SK-N-SH (cell line): ENCODE data around the gene FMN2. TPM values are rescaled to one million over a fixed set of nuclear protein-coding genes. Genes with fewer than 3 reads are reported as not detected.

Experiments used
- CTCF ChIA-PET: fragments of 300-600, 350-600 bp; formaldehyde crosslinking; extraction: SDS; loops from one replicate; lab custom pipeline; 2021; lab: Yijun Ruan, JAX
- POLR2A ChIA-PET: fragments of 350-600 bp; sonication (Branson Sonifier 250); formaldehyde crosslinking; extraction: SDS; loops from one replicate; lab custom pipeline; 2020; ENCODE audit warnings: antibody characterized with exemption, inconsistent platforms; lab: Yijun Ruan, JAX
- DNase-seq: peaks from one replicate; pipeline ENCODE4 v3.0.0; 2012
- H2AFZ ChIP-seq: fragments of 200-600 bp; sonication (generic); 2 replicates; pipeline ENCODE4 v1.8.1; 2016; ENCODE audit warnings: antibody characterized with exemption, mild to moderate bottlenecking, low read depth
- H3F3A ChIP-seq: fragments of 200-600 bp; sonication (generic); replicated peaks from 2 replicates; pipeline ENCODE3; 2016; ENCODE audit warnings: antibody characterized with exemption, mild to moderate bottlenecking; ENCODE audit not compliant: insufficient read depth
- H3K27ac ChIP-seq, 2 experiments: fragments of 200-500 bp in 1 of 2; fragments of 200-600 bp in 1 of 2; sonication (Bioruptor generic) in 1 of 2; sonication (generic), shearing (Covaris generic) in 1 of 2; 2 replicates each; pipeline versions ENCODE4 v1.5.1 to v1.6.1; 2014 to 2016; ENCODE audit warnings: low read depth in 2 of 2, inconsistent platforms in 1 of 2, low read length in 1 of 2, mild to moderate bottlenecking in 1 of 2, mixed read lengths in 1 of 2
- H3K27me3 ChIP-seq: fragments of 200-600 bp; sonication (generic), shearing (Covaris generic); 2 replicates; pipeline ENCODE4 v1.6.1; 2016; ENCODE audit warnings: mixed run types; ENCODE audit not compliant: insufficient read depth
- H3K36me3 ChIP-seq, 2 experiments: fragments of 200-500 bp in 1 of 2; fragments of 200-600 bp in 1 of 2; sonication (Bioruptor generic) in 1 of 2; sonication (generic) in 1 of 2; replicated peaks in 1 of 2; 2 replicates each; pipeline versions ENCODE3 to v1.5.1; 2014 to 2016; ENCODE audit warnings: low read length in 1 of 2, mild to moderate bottlenecking in 1 of 2; ENCODE audit not compliant: insufficient read depth in 2 of 2, control insufficient read depth in 1 of 2
- H3K4me1 ChIP-seq, 2 experiments: fragments of 200-500 bp in 1 of 2; fragments of 200-600 bp in 1 of 2; sonication (Bioruptor generic) in 1 of 2; sonication (generic), shearing (Covaris generic) in 1 of 2; 2 replicates each; pipeline versions ENCODE4 v1.5.1 to v1.6.1; 2014 to 2016; ENCODE audit warnings: low read depth in 1 of 2, low read length in 1 of 2, mixed run types in 1 of 2; ENCODE audit not compliant: insufficient read depth in 2 of 2, control insufficient read depth in 1 of 2
- H3K4me2 ChIP-seq: fragments of 200-600 bp; sonication (generic), shearing (Covaris generic); 2 replicates; pipeline ENCODE4 v1.6.1; 2017; ENCODE audit warnings: mixed run types
- H3K4me3 ChIP-seq, 2 experiments: fragments of 200-500 bp in 1 of 2; fragments of 200-600 bp in 1 of 2; sonication (Bioruptor generic) in 1 of 2; sonication (generic), shearing (Covaris generic) in 1 of 2; 2 replicates each; pipeline versions ENCODE4 v1.5.1 to v1.8.1; 2014 to 2016; ENCODE audit warnings: low read depth in 2 of 2, inconsistent platforms in 1 of 2, low read length in 1 of 2, mild to moderate bottlenecking in 1 of 2, mixed read lengths in 1 of 2, moderate library complexity in 1 of 2
- H3K79me2 ChIP-seq: fragments of 200-600 bp; sonication (generic); 2 replicates; pipeline ENCODE4 v1.8.1; 2017; ENCODE audit warnings: mild to moderate bottlenecking; ENCODE audit not compliant: insufficient read depth
- H3K9ac ChIP-seq: fragments of 200-600 bp; sonication (generic); 2 replicates; pipeline ENCODE4 v1.6.1; 2017; ENCODE audit warnings: mixed run types
- H3K9me2 ChIP-seq: fragments of 200-600 bp; sonication (generic); 2 replicates; pipeline ENCODE4 v1.6.1; 2017; ENCODE audit warnings: mixed run types
- H3K9me3 ChIP-seq: fragments of 200-600 bp; sonication (generic); 2 replicates; pipeline ENCODE4 v1.6.1; 2017; ENCODE audit warnings: mixed run types, mild to moderate bottlenecking, moderate library complexity
- H4K20me1 ChIP-seq: fragments of 200-600 bp; sonication (generic); 2 replicates; pipeline ENCODE4 v1.6.1; 2017; ENCODE audit warnings: mild to moderate bottlenecking, mixed run types; ENCODE audit not compliant: insufficient read depth
- CHD2 ChIP-seq: fragments of 150-350 bp; IDR thresholded peaks from 2 replicates; pipeline ENCODE4 v1.6.1; 2018; ENCODE audit warnings: low read length; ENCODE audit not compliant: partially characterized antibody
- FOSL2 ChIP-seq: IDR thresholded peaks from 2 replicates; pipeline ENCODE4 v1.4.0; 2012; ENCODE audit warnings: low read depth, mild to moderate bottlenecking, moderate library complexity, borderline replicate concordance
- FOXM1 ChIP-seq: IDR thresholded peaks from 2 replicates; pipeline ENCODE4 v1.4.0; 2012; ENCODE audit warnings: low read depth, mild to moderate bottlenecking
- JUND ChIP-seq: IDR thresholded peaks from 2 replicates; pipeline ENCODE4 v1.4.0; 2012
- RAD21 ChIP-seq: IDR thresholded peaks from 2 replicates; pipeline ENCODE4 v1.6.1; 2012; ENCODE audit warnings: mild to moderate bottlenecking, low read length
- RXRA ChIP-seq: IDR thresholded peaks from 2 replicates; pipeline ENCODE4 v1.4.0; 2012; ENCODE audit warnings: low read depth, mild to moderate bottlenecking, borderline replicate concordance
- WGBS: methylation state at CpG from one replicate; pipeline ENCODE4 v1.1.6; 2017; ENCODE audit warnings: low lambda C conversion rate; 5-methylcytosine and 5-hydroxymethylcytosine counted together
- polyA plus RNA-seq, 3 experiments: library from polyadenylated mRNA; depleted of rRNA; stranded (reverse); fragments of >200 nt; gene quantifications; 2 replicates each; pipeline ENCODE4 v1.2.3, GENCODE V29; 2012
- TF ChIP-seq, protein P1 (sequence below): fragments of 200-600 bp; sonication (generic); IDR thresholded peaks from 2 replicates; pipeline ENCODE4 v1.6.1; 2017; ENCODE audit warnings: antibody characterized with exemption, mild to moderate bottlenecking, moderate library complexity
- TF ChIP-seq, protein P2 (sequence below): IDR thresholded peaks from 2 replicates; pipeline ENCODE4 v1.6.1; 2012; ENCODE audit warnings: mild to moderate bottlenecking, low read depth, low read length, moderate library complexity

The FMN2 gene
- polyA plus RNA-seq, 1 of the 3 experiments (the other 2 are of a cell fraction), result 7.2 TPM

DNA sequence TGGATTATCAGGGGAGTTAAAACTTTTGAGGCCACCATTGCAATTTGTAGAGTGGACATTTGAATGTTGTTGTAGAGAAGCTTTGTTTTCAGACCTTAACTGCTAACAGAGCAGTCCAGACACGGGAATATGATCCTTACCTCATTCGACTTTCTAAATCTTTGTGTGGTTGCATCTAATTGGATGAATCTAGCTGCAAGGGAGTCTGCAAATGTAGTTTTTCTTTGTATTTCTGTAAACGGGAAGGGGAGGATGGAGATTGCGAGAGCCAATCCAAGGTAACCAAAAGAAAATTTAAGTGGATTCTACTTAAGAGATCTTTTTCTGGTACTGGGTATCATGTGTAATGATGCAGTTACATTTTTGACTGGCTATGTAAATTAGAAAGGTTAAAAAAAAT lies 110.2 kb downstream of the FMN2 start (continued):
- TF ChIP-seq, protein P1, sequence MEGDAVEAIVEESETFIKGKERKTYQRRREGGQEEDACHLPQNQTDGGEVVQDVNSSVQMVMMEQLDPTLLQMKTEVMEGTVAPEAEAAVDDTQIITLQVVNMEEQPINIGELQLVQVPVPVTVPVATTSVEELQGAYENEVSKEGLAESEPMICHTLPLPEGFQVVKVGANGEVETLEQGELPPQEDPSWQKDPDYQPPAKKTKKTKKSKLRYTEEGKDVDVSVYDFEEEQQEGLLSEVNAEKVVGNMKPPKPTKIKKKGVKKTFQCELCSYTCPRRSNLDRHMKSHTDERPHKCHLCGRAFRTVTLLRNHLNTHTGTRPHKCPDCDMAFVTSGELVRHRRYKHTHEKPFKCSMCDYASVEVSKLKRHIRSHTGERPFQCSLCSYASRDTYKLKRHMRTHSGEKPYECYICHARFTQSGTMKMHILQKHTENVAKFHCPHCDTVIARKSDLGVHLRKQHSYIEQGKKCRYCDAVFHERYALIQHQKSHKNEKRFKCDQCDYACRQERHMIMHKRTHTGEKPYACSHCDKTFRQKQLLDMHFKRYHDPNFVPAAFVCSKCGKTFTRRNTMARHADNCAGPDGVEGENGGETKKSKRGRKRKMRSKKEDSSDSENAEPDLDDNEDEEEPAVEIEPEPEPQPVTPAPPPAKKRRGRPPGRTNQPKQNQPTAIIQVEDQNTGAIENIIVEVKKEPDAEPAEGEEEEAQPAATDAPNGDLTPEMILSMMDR, result no peak

DNA sequence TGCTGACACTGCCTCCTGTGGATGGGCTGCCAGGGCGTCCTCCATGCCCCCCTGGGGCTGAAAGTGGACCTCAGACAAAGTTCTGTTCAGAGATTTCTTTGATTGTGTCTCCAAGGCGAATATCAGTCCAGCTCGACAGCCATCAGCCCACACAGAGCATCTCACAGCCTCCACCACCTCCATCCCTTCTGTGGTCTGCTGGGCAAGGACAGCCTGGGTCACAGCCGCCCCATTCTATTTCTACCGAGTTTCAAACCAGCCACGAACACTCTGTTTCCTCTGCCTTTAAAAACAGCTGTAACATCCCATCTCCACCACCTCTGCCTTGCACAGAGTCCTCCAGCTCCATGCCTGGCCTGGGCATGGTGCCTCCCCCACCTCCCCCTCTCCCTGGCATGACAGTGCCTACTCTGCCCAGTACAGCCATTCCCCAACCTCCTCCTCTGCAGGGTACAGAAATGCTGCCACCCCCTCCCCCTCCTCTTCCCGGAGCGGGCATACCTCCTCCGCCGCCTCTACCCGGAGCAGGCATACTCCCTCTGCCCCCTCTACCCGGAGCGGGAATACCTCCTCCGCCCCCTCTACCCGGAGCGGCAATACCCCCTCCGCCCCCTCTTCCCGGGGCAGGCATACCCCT lies 115.5 kb downstream of the FMN2 start:
- Histone ChIP-seq H3K9ac (no peak overlapping the region), H3K9me2 (no peaks in the 10 kb centered on the region), H3K4me2 (no peak overlapping the region), H4K20me1 (no peaks in the 10 kb centered on the region), H3K4me3 (no peak overlapping the region), H3K9me3 (no peaks in the 10 kb centered on the region), H3F3A (peaks cover 4% of the 10 kb centered on the region), H2AFZ (no peak overlapping the region), H3K36me3 (peaks cover 40 to 49% of the 10 kb centered on the region in 2 experiments), H3K4me1 (no peaks in the 10 kb centered on the region; a peak in 1 of 4 replicates), H3K79me2 (peaks cover 10% of the 10 kb centered on the region; the same call in 1 of the 2 replicates), H3K27ac (no peak overlapping the region), H3K27me3 (no peaks in the 10 kb centered on the region)
- WGBS, result 96% methylated on average over 17 of the region's 18 CpGs
- DNase-seq, result no peak
- TF ChIP-seq CHD2, result no peak
- TF ChIP-seq FOXM1, result no peak
- TF ChIP-seq, protein P2, sequence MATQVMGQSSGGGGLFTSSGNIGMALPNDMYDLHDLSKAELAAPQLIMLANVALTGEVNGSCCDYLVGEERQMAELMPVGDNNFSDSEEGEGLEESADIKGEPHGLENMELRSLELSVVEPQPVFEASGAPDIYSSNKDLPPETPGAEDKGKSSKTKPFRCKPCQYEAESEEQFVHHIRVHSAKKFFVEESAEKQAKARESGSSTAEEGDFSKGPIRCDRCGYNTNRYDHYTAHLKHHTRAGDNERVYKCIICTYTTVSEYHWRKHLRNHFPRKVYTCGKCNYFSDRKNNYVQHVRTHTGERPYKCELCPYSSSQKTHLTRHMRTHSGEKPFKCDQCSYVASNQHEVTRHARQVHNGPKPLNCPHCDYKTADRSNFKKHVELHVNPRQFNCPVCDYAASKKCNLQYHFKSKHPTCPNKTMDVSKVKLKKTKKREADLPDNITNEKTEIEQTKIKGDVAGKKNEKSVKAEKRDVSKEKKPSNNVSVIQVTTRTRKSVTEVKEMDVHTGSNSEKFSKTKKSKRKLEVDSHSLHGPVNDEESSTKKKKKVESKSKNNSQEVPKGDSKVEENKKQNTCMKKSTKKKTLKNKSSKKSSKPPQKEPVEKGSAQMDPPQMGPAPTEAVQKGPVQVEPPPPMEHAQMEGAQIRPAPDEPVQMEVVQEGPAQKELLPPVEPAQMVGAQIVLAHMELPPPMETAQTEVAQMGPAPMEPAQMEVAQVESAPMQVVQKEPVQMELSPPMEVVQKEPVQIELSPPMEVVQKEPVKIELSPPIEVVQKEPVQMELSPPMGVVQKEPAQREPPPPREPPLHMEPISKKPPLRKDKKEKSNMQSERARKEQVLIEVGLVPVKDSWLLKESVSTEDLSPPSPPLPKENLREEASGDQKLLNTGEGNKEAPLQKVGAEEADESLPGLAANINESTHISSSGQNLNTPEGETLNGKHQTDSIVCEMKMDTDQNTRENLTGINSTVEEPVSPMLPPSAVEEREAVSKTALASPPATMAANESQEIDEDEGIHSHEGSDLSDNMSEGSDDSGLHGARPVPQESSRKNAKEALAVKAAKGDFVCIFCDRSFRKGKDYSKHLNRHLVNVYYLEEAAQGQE, result no peak
- no peak for TF ChIP-seq RXRA
- ChIA-PET POLR2A (no interaction called here), CTCF (no interaction called here)

DNA sequence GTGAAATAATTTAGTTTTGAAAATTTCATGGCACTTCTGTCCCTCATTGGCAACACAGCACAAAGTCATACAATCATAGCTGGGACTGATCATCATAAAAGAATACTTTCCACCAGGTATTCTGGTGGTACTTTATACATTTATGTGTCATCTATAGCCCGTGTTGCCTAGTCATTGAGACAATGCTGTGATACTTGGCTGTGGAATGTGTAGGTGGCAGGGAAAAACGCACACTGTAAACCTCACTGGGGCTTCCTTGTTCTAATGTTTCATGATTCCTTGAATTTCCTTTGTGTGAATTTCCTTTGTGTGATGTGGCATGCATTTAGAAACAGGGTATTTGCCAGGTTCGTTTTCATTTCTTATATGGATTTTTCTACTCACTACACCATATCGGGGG lies 118.3 kb downstream of the FMN2 start:
- H3K36me3 ChIP-seq, result peaks cover 45 to 48% of the 10 kb centered on the region in 2 experiments
- no peak overlapping the region for H2AFZ ChIP-seq
- POLR2A ChIA-PET, result no interaction called here

More for the DNA sequence above, 118.3 kb downstream of the FMN2 start:
- H4K20me1 ChIP-seq, result no peaks in the 10 kb centered on the region
- CTCF ChIA-PET, result no interaction called here
- no peak overlapping the region for H3K4me2 ChIP-seq
- no peak overlapping the region for H3K4me3 ChIP-seq
- H3K27me3 ChIP-seq, result no peaks in the 10 kb centered on the region
- H3F3A ChIP-seq, result peaks cover 4% of the 10 kb centered on the region
- no peak for TF ChIP-seq JUND
- TF ChIP-seq RAD21, result no peak
- 0 out of 2 replicates have a peak, but pooled peaks have one; percentile 2 for TF ChIP-seq FOSL2
- WGBS, result 77% methylated on average over 4 of the region's 4 CpGs
- H3K79me2 ChIP-seq, result peaks cover 5% of the 10 kb centered on the region
- no peak for DNase-seq
- H3K9me2 ChIP-seq, result no peaks in the 10 kb centered on the region
- no peak overlapping the region for H3K9ac ChIP-seq
- peak overlapping the region in 1 of 2 experiments; percentile 5; a peak in 1 of 4 replicates for H3K27ac ChIP-seq
- no peaks in the 10 kb centered on the region; a peak in 1 of 4 replicates for H3K4me1 ChIP-seq
- no peaks in the 10 kb centered on the region for H3K9me3 ChIP-seq
